Stimulated activated CD8-positive, alpha-beta memory T cell treated with anti-CD3 and anti-CD28 coated beads, Interleukin-15, amount 100 ng/mL, for 1 hour (primary cell): ENCODE results near the gene SERINC5.
A peak's percentile ranks its signal among the peaks of the same experiment; 100 is the strongest.
"Not testable (repeated sequence)": the region's sequence is repeated elsewhere in the genome, so short reads cannot be mapped to it uniquely, and the experiment has no call there.

Experiments
- DNase-seq: peaks from one replicate; pipeline ENCODE4 v3.0.0-alpha.2; 2020; ENCODE audit warnings: low read depth

SERINC5 gene

DNA sequence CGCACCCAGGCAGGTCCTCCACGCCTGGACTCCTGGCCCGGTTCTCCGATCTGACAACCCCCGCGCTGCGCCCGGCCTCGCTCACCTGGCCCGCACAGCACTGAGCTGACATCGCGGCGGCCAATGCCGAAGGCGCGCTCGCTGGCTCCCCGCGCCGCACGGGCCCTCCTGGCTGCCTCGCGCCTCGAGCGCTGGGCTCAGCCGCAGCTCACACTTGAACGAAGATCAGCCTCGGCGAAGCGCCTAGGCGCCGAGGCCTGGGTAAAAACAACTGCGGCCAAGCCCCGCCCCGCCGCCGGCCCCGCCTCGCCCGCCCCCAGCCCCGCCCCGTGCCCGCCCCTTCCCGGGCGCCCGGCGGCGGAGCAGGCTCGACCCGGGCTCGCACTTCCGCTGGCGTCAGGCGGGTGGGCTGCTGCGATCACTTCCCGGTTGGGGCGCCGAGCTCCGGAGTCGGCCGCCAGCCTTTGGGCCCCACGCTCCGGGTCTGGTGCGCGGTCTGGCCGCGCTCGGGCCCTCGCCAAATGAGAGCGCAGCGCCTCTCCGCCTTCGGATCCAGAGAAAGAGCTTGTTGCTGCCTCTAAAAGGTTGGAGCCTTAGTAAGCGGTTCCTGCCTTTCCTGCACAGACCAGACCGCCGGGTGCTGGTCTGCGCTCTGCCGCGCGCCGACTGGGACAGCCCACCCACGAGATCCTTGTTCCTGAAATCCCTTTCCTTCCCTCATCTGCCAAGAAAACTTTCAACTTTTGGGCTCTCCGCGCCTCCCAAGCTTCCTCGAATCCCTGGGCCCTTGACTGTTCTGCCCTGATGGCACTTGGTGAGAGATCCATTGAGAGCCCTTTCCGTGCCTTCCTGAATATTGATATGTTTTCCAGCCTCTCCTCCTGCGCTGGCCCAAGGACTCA, at the start of gene SERINC5:
Gene SERINC5, minus strand, starts transcription at position 238 of the 902 bp plus-strand sequence. Its CDS starts 126 bp downstream, at position 112.
- peak; percentile 58 for DNase-seq

DNA sequence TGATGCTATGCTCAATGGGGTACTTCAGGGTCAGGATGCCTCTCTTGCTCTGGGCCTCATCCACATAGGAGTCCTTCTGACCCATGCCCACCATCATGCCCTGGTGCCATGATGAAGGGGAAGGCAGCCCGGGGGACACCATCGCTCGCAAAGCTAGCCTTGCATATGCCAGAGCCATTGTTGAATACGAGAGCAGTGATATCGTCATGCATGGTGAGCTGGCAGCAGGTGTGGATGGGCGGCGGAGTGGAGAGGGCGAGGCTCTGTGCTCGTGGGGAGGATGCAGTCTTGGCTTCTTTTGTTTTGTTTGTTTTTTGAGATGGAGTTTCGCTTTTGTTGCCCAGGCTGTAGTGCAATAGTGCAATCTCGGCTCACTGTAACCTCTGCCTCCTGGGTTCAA, 46.8 kb upstream of the SERINC5 start:
- no peak for DNase-seq

DNA sequence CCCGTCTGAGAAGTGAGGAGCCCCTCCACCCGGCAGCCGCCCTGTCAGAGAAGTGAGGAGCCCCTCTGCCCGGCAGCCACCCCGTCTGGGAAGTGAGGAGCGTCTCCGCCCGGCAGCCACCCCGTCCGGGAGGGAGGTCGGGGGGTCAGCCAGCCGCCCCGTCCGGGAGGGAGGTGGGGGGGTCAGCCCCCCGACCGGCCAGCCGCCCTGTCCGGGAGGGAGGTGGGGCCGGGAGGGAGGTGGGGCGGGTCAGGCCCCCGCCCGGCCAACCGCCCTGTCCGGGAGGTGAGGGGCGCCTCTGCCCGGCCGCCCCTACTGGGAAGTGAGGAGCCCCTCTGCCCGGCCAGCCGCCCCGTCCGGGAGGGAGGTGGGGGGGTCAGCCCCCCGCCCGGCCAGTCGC, 45.5 kb upstream of the SERINC5 start:
- DNase-seq = not testable (repeated sequence)

DNA sequence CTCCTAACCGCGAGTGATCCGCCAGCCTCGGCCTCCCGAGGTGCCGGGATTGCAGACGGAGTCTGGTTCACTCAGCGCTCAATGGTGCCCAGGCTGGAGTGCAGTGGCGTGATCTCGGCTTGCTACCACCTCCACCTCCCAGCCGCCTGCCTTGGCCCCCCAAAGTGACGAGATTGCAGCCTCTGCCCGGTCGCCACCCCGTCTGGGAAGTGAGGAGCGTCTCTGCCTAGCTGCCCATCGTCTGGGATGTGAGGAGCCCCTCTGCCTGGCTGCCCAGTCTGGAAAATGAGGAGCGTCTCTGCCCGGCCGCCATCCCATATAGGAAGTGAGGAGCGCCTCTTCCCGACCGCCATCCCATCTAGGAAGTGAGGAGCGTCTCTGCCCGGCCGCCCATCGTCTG, 44.9 kb upstream of the SERINC5 start:
- not testable (repeated sequence) for DNase-seq

DNA sequence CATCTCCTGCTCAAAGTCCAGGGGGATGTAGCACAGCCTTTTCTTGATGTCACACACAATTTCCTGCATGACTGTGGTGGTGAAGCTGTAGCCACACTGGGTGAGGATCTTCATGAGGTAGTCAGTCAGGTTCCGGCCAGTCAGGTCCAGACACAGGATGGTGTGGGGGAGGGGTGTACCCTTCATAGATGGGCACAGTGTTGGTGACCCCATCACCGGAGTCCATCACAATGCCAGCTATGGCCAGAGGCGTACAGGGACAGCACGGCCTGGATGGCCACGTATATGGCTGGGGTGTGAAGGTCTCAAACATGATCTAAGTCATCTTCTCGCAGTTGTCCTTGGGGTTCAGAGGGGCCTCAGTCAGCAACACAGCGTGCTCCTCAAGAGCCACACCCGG, 44.3 kb upstream of the SERINC5 start:
- DNase-seq = no peak

DNA sequence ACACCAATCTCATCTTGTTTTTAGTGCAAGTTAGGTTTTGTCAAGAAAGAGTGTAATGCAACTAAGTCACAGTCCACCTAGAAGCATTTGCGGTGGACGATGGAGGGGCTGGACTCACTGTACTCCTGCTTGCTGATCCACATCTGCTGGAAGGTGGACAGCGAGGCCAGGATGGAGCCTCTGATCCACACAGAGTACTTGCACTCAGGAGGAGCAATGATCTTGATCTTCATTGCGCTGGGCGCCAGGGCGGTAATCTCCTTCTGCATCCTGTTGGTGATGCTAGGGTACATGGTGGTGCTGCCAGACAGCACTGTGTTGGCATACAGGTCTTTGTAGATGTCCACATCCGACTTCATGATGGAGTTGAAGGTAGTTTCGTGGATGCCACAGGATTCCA, 43.8 kb upstream of the SERINC5 start:
- no peak for DNase-seq

DNA sequence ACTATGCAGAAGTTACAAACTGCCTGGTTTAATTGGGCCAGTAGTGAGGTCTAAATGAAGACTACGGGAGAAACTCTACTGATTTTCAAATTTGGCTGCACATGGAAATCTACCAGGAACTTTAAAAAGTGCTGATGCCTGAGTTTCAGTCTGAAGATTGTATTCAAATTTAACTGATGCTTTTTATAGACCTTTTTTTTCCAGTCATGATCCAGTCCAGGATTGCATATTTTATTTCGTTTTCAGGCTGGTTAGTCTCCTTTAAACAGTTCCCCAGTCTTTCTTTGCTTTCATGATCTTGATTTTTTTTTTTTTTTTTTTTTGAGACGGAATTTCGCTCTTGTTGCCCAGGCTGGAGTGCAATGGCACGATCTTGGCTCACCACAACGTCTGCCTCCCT, 40.3 kb upstream of the SERINC5 start:
- DNase-seq = no peak

DNA sequence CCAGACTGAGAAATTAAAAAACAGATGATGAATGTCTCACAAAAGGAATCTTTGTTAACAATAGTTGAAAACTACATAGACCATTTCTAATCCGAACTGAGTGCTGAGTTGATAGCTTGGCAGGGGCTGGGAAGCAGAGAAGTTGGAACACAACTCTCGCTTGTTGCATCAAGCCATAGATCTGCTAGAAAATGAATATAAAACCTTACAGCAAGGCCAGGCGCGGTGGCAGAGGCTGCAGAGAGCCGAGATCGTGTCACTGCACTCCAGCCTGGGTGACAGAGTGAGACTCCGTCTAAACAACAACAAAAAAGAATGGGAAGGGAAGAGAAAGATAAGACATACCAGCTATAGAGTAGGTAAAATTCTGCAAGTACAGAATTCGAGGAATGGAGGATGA, 35.9 kb upstream of the SERINC5 start:
- DNase-seq = no peak

DNA sequence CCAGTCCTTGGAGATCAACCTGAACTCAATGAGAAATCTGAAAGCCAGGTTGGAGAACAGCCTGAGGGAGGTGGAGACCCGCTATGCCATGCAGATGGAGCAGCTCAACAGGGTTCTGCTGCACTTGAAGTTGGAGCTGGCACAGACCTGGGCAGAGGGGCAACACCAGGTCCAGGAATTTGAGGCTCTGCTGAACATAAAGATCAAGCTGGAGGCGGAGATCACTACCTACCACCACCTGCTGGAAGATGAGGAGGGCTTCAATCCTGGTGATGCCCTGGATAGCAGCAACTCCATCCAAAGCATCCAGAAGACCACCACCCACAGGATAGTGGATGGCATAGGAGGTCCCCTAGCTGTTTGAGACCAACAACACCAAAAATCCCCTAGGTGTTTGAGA, 33.5 kb upstream of the SERINC5 start:
- DNase-seq = no peak

DNA sequence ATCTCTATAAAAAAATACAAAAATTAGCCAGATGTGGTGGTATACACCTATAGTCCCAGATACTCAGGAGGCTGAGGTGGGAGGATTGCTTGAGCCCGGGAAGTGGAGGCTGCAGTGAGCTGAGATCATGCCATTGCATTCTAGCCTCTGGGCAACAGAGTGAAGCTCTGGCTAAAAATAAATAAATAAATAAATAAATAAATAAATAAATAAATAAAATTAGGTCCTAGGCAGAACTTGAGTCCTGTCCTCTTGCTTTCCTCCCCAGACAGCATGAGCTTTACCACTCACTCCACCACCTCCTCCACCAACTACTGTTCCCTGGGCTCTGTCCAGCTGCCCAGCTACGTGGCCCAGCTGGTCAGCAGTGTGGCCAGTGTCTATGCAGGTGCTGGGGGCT, 32.3 kb upstream of the SERINC5 start:
- DNase-seq = no peak

DNA sequence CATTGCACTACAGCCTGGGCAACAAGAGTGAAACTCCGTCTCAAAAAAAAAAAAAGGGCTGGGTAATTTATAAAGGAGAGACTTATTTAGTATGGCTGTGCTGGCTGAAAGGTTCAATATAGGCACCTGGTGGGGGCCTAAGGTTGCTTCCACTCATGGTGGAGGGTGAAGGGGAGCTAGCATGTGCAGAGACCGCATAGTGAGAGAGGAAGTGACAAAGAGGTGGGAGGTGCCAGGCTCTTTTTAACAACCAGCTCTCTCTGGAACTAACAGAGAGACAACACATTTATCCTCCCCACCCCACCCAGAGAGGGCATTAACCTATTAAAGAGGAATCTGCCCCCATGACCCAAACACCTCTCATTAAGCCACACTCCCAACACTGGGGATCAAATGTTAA, 28.9 kb upstream of the SERINC5 start:
- DNase-seq = no peak

DNA sequence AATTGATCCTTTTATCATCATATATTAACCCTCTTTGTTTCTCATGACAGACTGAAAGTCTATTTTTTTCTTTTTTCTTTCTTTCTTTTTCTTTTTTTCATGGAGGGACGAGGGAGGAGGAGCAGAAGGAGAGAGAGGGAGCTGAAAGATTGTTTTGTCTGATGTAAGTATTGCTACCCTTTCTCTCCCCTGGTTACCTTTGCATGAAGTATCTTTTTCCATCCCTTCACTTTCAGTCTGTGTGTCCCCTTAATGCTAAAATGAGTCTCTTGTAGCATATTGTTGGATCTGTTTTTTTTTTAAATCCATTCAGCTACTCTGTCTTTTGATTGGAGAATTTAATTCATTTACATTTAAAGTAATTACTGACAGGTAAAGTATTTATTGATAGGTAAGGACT, 27.5 kb upstream of the SERINC5 start:
- DNase-seq = no peak

DNA sequence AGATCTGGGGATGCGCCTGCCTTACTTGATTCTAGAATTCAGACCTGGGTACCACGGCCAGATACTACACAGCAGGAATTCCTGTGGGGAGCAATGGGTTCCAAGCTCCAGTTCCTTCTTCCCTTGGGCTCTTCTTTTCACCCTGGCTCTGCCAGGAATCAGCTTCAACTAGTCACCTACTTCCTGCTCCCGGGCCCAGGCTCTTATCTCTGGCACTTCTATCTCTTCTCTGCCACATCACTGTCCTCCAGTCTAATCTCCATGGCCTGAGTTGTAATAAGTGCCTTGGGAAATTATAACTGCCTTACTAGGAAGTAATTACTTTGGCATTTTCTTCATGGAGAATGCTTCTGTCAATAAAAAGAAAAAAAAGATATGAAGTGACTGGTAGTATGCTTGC, 26.2 kb upstream of the SERINC5 start:
- DNase-seq = no peak

DNA sequence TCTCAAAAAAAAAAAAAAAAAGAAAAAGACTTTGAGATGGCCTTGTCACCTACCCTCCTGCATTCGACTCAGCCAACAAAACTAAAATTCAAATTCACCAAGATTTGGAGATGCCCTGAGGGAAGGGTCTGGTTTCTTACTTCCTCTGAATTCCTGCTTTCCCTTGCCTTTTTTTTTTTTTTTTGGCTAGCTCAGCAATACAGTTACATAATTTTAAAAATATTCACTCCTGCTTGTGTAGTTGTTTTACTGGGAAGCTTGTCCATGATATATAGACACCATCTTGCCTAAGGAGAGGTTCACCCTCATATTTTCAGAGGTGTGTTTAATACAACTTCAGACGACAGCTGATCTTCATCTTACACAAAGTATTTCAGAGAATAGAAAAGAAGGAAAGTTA, 21.3 kb upstream of the SERINC5 start:
- DNase-seq = no peak

DNA sequence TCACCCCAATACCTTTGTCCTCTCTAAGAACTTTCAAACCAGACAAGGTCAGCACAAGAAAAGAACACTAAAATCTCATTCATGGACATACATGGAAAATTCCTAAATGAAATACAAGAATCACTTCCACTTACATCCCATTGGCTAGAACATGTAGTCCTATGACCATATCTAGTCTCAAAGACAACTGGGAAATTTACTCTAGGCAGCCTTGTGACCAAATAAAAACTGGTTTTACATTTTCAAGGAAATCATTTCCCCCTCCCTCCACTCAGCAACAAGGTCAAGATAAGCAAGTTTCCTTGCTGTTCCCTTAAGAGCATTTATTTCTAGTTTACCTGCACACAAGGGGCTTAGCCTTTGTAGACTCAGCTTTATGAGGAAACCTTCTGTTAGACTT, 20.3 kb upstream of the SERINC5 start:
- no peak for DNase-seq

DNA sequence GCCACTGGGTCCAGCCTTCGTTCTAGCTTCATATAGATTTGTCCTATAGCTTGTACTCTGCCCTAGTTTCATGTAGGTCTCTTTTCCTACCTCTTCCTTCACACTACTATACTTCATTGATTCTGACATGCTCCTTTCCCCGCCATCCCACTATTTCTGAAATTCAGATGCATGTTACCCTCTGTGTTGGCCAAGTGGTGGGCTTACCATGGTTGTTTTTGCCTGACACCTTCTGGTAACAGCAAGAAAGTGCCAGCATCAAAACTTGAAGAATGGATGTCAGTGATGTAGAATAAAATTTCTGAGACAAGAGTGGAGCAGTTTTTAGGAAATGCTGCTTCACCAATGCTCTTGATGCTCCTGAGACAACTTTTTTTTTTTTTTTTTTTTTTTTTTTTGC, 19.5 kb upstream of the SERINC5 start:
- DNase-seq = no peak

DNA sequence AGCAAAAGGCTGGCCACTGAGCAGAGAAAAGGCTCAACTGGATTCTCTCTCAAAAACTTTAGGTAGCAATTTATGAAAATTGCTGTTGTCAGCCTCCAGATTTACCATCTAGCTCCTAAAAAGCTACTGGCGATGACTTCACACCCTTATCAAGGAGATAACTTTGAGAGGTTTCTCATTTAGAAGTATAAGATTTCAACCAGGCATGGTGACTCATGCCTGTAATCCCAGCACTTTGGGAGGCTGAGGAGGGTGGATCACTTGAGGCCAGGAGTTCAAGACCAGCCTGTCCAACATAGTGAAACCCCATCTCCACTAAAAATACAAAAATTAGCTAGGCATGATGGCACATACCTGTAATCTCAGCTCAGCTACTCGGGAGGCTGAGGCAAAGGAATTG, 14.7 kb upstream of the SERINC5 start:
- not testable (repeated sequence) for DNase-seq

DNA sequence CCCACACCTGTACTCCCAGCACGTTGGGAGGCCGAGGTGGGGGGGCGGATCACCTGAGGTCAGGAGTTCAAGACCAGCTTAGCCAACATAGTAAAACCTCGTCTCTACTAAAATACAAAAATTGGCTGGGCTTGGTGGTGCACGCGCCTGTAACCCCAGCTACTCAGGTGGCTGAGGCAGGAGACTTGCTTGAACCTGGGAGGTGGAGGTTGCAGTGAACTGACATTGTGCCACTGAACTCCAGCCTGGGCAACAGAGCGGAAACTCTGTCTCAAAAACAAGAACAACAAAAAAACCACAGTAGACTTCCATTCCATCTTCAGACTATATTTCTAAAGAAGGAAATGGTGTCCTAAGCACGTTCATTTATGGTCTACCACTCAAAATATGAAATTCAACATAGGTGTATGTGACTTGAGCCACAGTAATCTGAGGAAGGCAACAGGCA, 14.2 kb upstream of the SERINC5 start:
- no peak for DNase-seq

DNA sequence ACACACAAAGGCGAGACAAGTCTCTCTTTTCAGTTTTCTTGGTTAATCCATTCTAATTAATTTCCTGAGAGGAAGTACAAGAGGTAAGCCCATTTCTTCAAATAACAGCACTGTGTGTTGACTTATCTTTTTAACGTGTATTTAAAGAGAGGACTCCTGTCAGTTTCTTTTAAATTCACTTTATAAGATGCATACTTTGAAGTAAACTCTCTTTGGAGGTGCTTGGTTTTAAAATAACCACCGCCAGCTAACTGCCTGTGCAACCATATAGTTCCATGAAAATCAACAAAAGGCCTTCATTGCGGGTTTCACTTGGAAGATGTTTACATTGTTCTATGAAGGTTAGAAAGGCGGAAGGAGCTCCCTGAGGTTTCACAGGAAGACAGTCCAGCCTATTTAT, 13.1 kb upstream of the SERINC5 start:
- no peak for DNase-seq

DNA sequence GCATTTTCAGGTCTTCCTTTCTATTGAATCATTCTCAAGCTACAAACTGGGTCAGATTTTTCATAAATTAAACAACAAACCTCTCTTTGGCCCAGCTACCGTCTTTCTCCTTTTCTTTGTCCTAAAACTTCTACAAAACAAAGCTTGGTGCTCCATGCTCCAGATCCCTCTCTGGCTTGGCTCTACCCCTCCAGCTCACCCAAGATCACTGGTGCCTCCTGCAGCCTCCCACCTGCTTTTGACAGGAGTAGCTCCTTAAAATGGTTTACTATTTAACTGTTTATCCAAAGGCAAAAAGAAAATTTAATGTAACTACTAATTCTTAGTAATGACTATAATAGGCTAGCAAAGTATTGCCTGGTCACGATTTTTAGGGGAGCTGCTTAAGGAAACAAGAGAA, 10.7 kb upstream of the SERINC5 start:
- no peak for DNase-seq

DNA sequence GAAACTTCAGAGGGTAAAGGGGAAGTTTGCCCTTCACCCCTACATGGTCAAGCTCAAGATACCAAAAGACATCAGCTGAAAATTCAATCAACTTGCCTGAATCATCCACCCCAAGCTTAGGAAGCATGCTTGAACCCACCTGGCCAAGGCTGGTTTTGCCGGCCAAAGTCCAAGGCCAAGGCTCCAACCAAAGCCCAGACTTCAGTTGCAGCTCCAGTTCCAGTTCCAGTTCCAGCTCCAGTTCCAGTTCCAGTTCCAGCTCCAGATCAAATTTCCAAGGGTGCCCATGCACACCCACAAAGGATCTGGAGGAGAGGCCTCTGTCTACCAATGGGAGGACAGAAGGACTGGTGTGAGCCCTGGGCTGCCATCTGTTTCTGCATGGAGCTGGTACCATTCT, 4.6 kb upstream of the SERINC5 start:
- DNase-seq = no peak

DNA sequence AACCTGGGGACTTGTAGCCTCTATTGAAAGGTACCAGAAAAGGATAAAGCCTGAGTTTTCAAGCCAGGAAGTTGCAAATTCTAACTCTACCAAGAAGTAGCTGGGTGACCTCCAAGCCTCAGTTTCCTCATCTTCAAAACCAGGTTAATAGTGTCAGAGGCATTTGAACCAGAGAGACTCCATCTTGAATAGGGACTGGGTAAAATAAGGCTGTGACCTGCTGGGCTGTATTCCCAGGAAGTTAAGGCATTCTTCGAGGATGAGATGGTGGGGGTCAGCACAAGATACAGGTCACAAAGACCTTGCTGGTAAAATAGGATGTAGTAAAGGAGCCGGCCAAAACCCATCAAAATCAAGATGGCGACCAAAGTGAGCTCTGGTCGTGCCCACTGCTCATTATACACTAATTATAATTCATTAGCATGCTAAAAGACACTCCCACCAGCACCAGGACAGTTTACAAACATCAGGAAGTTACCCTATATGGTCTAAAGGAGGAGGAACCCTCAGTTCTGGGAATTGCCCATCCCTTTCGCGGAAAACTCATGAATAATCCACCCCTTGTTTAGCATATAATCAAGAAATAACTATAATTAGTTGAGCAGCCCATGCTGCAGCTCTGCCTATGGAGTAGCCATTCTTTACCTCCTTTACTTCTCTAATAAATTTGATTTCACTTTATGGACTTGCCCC, 3.8 kb upstream of the SERINC5 start:
- no peak for DNase-seq

DNA sequence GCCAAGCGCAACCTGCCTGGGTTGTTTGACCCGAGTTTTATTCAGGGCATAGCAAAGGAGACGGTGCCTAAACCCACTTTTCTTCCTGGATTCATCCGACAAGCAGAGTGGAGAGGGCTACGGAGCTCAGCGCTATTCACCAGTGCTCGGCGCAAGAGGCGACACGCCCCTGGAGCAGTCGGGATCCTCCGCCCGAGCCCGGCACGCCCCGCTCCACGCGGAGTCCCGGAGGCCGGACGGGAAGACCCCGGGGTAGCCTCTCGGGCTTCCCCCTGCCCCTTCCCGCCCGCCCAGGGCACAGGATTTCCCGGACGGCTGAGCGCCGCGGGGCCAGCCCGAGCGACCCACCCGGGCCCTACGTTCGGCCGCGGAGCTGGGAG, 427 bp downstream of the SERINC5 start:
- DNase-seq = no peak
